ENCODE data around the gene RALGPS2.
A peak's percentile ranks its signal among the peaks of the same experiment; 100 is the strongest.

The RALGPS2 gene

DNA sequence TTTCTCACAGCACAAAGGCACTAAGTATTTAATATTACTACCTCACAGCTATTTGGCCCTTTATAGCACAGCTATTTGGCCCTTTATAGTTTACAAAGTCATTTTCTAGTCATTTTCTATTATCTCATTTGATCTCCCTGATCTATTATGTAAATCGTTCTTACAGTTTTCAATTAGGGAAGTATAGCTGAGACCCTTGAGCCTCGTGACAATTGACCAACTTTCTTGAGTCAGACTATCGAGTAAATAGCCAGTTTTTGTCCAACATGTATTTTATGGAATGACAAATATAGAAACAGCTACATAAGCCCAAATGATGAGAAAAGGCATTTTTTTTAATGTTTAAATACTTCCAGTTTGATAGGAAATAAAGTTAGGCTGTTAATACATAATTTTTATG, 152.9 kb downstream of the RALGPS2 start:
- no peak for DNase-seq (ENCODE audit: low read depth)

DNA sequence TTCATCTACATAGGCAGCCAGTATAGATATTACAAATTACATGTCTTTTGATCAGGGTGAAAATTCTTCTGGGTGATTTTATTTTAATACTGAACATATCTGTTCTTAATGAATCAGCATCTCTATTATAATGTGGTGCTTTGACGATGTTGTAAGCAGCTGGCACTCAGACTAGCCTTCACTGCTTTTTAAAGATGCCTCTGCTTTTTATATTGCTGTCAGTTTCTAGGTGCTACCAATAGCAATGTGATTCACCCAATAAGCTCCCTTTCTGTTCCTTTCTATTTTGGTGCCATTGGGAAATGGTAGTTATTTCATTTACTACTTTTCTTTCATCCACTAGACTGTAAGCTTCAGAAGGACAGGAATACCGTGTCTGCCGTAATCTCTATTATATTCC, 156.9 kb downstream of the RALGPS2 start:
- DNase-seq (ENCODE audit: low read depth) = no peak
- TF ChIP-seq, protein P1, sequence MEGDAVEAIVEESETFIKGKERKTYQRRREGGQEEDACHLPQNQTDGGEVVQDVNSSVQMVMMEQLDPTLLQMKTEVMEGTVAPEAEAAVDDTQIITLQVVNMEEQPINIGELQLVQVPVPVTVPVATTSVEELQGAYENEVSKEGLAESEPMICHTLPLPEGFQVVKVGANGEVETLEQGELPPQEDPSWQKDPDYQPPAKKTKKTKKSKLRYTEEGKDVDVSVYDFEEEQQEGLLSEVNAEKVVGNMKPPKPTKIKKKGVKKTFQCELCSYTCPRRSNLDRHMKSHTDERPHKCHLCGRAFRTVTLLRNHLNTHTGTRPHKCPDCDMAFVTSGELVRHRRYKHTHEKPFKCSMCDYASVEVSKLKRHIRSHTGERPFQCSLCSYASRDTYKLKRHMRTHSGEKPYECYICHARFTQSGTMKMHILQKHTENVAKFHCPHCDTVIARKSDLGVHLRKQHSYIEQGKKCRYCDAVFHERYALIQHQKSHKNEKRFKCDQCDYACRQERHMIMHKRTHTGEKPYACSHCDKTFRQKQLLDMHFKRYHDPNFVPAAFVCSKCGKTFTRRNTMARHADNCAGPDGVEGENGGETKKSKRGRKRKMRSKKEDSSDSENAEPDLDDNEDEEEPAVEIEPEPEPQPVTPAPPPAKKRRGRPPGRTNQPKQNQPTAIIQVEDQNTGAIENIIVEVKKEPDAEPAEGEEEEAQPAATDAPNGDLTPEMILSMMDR (IDR thresholded peaks at IDR 0.05; ENCODE audit: insufficient read depth, low read depth, low read length, missing control alignments) = no peak
- no peak overlapping the region for H3K4me3 ChIP-seq (ENCODE audit: low read depth, low read length)

More for the DNA sequence above, 152.9 kb downstream of the RALGPS2 start:
- no peak overlapping the region for H3K4me3 ChIP-seq (ENCODE audit: low read depth, low read length)
- TF ChIP-seq, protein P1 (IDR thresholded peaks at IDR 0.05; ENCODE audit: insufficient read depth, low read depth, low read length, missing control alignments) = no peak

DNA sequence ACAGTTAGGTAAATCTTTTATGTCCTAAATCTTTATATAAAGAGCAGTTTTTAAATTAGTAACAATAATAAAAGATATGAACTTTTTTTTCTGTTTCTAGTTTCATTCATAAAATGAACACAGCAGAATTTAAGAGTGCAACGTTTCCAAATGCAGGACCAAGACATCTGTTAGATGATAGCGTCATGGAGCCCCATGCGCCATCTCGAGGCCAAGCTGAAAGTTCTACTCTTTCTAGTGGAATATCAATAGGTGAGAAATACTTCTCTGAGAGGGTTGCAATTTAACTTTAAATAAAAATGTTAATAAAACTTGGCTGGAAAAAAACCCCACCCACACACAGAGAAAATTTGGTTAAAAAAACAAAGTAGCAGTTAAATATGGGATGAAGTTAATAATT, 160.8 kb downstream of the RALGPS2 start:
- TF ChIP-seq, protein P1 (IDR thresholded peaks at IDR 0.05; ENCODE audit: insufficient read depth, low read depth, low read length, missing control alignments) = peak; percentile 3
- H3K4me3 ChIP-seq (ENCODE audit: low read depth, low read length) = no peak overlapping the region
- DNase-seq (ENCODE audit: low read depth) = peak; percentile 13

DNA sequence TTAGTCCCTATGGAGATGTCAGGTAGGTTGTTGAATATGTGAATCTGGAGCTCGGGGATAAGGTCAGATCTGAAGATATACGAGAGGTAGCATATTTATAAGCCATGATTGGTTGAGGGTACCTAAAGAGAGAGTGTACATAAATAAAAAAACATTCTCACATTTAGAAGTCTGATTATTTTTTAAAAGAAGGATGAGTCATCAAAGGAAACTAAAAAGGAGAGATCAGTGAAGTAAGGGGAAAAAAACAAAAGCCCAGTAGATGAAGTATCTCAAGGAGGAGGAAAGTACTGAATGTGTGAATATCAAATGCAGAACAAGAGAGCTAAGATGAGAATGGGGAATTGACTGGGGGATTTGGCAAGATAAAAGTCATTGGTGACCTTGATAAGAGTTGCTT, 161.5 kb downstream of the RALGPS2 start:
- TF ChIP-seq, protein P1 (IDR thresholded peaks at IDR 0.05; ENCODE audit: insufficient read depth, low read depth, low read length, missing control alignments) = no peak
- no peak overlapping the region for H3K4me3 ChIP-seq (ENCODE audit: low read depth, low read length)
- DNase-seq (ENCODE audit: low read depth) = no peak

DNA sequence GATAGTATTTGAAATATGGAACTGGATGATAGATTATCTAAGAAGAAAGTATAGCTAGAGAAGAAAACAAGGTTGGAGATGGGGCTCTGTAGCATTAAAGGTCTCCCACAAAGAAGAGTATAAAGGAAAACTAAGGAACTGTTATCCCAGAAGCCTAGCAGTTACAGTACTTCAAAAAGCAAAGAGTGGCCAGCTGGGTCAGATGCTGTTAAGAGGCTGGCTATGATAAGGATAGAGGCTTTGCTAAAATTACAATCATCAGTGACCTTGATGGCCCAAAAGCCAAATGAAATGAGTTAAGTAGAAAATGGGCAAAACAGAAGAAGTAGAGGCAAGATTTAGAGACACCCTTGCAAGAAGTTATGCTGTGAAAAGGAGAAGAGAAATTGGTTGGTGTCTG, 170.9 kb downstream of the RALGPS2 start:
- H3K4me3 ChIP-seq (ENCODE audit: low read depth, low read length) = no peak overlapping the region
- TF ChIP-seq, protein P1 (IDR thresholded peaks at IDR 0.05; ENCODE audit: insufficient read depth, low read depth, low read length, missing control alignments) = no peak
- no peak for DNase-seq (ENCODE audit: low read depth)

DNA sequence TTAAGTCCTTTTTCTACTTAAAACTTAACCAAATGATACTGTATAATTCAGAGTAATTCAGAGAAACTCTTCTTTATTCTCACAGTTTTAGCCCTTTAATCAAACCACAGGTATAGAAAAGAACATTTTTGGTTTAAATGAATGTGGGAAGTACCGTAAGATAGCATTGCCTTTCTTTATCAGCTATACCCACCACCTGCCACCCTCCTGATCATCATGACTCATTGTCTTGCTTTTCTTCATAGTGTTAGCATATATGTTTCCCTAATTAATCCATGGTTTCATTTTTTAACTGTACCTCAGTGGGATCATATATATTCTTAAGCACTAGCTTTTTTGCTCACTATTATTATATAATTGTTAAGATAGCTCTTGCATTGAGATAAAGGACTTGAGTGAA, 173.4 kb downstream of the RALGPS2 start:
- no peak overlapping the region for H3K4me3 ChIP-seq (ENCODE audit: low read depth, low read length)
- no peak for DNase-seq (ENCODE audit: low read depth)
- TF ChIP-seq, protein P1 (IDR thresholded peaks at IDR 0.05; ENCODE audit: insufficient read depth, low read depth, low read length, missing control alignments) = no peak

DNA sequence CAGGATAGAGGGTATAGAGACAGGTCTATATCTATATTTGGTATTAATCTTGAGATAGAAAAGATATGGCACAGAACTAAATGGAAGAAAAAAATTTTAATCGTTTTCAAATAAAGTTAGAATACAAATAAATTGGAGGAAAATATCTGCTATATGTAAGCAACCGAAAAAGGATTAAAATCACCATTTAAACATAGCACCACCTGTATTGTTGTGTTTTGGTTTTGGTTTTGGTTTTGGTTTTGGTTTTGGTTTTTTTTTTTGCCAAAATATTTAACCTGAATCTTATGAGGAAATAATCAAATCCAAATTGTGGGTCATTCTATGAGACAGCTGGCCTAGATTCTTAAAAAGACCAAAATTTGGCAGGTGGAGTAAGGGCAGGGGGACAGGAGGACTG, 174.4 kb downstream of the RALGPS2 start:
- TF ChIP-seq, protein P1 (IDR thresholded peaks at IDR 0.05; ENCODE audit: insufficient read depth, low read depth, low read length, missing control alignments) = no peak
- H3K4me3 ChIP-seq (ENCODE audit: low read depth, low read length) = no peak overlapping the region
- DNase-seq (ENCODE audit: low read depth) = no peak
